Measurements from ENCODE around the gene ZBTB22. TPM values are rescaled to one million over a fixed set of nuclear protein-coding genes. Genes with fewer than 3 reads are reported as not detected.

The ZBTB22 gene
- total RNA-seq, 6 experiments from 2014 or later, result 15.2 to 19.9 (median 17.0) TPM

DNA sequence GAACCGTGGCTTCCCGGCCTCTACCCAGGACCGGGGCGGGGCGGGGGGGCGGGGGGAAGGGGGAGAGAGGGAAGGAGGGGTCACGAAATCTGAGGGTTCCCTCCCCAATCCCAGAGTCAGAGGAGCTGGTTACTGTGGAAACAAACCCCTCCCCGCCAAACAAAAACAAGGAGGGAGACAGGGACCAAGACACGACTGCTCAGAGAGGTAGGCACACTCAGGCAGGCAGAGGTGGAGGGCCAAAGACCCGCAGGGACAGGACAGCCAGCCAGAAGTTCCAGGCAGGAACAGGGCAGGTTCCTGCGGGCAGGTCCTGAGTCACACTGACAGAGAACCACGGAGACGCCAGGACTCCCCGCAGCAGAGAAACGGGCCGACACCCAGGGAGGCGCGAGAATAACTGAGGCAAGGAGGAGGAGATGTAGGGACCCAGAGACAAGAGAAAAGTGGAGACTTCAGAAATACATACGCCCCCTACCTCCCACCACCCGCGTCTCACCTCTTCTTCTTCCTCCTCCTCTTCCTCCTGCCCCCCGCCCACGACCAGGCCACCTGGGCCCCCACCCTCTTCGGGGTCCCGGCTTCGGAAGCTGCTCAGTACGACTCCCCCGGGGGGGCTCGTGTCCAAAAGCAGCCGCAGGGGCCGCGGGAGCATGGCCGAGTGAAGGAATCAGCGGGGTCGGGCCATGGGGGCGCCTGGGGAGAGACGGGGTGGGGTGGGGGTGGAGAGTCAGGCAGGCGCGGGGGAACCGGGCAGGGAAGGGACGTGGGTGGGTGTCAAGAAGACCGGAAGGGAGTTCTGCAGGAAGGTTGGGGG is 19.4 kb downstream of the ZBTB22 start:
- TF ChIP-seq, protein P1, sequence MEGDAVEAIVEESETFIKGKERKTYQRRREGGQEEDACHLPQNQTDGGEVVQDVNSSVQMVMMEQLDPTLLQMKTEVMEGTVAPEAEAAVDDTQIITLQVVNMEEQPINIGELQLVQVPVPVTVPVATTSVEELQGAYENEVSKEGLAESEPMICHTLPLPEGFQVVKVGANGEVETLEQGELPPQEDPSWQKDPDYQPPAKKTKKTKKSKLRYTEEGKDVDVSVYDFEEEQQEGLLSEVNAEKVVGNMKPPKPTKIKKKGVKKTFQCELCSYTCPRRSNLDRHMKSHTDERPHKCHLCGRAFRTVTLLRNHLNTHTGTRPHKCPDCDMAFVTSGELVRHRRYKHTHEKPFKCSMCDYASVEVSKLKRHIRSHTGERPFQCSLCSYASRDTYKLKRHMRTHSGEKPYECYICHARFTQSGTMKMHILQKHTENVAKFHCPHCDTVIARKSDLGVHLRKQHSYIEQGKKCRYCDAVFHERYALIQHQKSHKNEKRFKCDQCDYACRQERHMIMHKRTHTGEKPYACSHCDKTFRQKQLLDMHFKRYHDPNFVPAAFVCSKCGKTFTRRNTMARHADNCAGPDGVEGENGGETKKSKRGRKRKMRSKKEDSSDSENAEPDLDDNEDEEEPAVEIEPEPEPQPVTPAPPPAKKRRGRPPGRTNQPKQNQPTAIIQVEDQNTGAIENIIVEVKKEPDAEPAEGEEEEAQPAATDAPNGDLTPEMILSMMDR (IDR thresholded peaks at IDR 0.05), result peak; percentile 41
- H3K27ac Mint-ChIP-seq, result peak overlapping the region; percentile 99
- peaks cover 17% of the 10 kb centered on the region for H3K27me3 Mint-ChIP-seq (ENCODE audit: insufficient read depth)
- peak; percentile 91 for DNase-seq
- H3K9me3 Mint-ChIP-seq, result peaks cover 4% of the 10 kb centered on the region
- peaks cover 13% of the 10 kb centered on the region; the same call in 1 of the 2 replicates for H3K36me3 Mint-ChIP-seq (ENCODE audit: low read depth)
- H3K4me1 Mint-ChIP-seq (ENCODE audit: low read depth), result peaks cover 31% of the 10 kb centered on the region
- H3K4me3 Mint-ChIP-seq, result peak overlapping the region; percentile 99

DNA sequence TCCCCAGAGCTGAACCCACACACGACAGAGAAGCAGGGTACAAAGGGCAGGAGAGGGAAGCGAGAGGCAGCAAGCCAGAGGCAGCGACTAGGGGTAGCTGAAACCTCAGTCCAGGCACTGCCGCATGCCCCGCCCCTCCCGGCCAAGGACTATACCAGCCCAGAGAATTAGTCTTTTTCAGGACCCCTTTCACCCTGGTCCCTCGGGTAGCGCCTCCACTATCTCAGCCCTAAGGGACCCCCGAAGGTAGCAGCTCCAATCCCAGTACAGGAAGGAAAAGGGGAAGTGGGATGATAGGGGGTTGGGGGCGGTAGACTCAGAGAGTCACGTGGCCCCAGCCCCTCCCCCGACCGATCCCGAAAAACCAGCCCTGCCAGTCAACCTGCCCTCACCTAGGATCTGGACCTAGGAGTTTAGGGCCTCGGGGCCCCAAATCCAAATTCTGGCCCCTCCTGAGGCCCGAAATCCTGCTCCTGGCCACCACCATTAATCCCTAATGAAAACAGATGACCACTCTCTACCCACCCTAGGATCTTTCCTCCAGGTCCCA is 20.1 kb downstream of the ZBTB22 start:
- H3K9me3 Mint-ChIP-seq, result peaks cover 4% of the 10 kb centered on the region
- peaks cover 17% of the 10 kb centered on the region for H3K27me3 Mint-ChIP-seq (ENCODE audit: insufficient read depth)
- peaks cover 13% of the 10 kb centered on the region; the same call in 1 of the 2 replicates for H3K36me3 Mint-ChIP-seq (ENCODE audit: low read depth)
- peaks cover 31% of the 10 kb centered on the region for H3K4me1 Mint-ChIP-seq (ENCODE audit: low read depth)
- DNase-seq, result no peak
- H3K4me3 Mint-ChIP-seq, result peak overlapping the region; percentile 99
- TF ChIP-seq, protein P1 (IDR thresholded peaks at IDR 0.05), result no peak
- H3K27ac Mint-ChIP-seq, result peak overlapping the region; percentile 99

DNA sequence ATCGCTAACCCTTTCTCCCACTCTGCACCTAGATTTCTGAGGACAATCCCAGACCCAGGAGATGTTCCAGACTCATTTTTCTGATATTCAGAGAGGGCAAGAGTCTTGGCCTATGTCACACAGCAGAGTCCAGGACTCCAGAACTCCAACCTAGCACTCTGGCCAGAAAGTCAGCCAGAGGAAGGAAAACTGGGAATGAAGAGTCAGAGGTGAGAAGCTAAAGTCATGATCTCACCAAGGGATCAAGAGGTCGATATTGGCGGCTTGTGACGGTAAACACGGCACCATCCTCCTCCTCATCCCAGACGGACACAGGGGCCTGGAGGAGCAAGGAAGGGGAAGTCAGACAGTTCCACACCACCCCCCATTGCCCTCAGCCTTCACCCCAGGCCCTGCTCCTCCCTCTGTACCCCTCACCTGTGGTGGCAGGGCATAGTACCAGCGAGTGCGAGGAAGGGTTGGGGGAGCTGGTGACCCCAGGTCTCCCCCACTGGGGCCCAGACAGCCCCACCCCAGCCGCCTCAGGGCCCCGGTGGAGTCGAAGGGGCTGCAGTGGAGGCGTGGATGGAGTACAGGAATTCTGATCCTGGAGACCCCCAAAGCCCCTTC is 20.6 kb downstream of the ZBTB22 start:
- Mint-ChIP-seq H3K36me3 (ENCODE audit: low read depth) (peaks cover 13% of the 10 kb centered on the region; the same call in 1 of the 2 replicates), H3K9me3 (peaks cover 4% of the 10 kb centered on the region), H3K27me3 (ENCODE audit: insufficient read depth) (peaks cover 17% of the 10 kb centered on the region), H3K4me3 (peak overlapping the region; percentile 99), H3K27ac (peak overlapping the region; percentile 99), H3K4me1 (ENCODE audit: low read depth) (peaks cover 31% of the 10 kb centered on the region)
- TF ChIP-seq, protein P1 (IDR thresholded peaks at IDR 0.05), result no peak
- no peak for DNase-seq

DNA sequence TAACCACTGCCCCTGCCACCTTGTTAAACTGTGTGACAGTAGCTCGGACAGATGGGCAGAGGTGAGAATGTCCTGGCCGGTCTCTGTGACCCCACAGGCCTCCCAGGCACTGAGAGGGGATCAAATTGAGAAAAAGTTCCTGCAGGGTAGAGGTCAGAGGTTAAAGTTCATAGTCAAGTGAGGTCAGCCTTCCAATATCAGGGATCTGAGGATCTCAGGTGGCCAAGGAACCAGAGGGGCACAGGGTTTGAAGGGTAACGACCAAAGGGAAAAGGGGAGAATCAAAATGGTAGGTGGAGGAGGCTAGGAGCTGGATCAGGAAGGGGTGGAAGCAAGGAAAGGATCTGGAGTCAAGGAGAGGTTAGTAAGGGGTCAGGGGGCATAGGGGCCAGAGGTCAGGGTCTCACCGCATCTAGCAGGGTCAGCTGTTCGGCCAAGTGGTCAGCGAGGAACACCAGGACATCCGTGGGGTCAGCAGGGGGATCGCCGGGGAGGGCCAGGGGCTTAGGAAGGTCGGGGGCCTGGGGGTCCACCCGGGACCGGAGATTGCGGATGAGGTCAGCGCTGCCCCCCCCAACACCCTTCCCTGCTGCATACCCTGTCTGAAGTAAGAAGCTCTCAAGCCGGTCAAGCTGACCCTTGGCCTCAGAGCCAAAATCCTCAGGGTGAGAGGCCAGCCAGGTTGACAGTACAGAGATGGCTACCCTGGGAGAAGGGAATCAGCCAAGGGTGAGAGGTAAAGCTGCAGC is 21.7 kb downstream of the ZBTB22 start:
- TF ChIP-seq, protein P1 (IDR thresholded peaks at IDR 0.05), result no peak
- Mint-ChIP-seq H3K36me3 (ENCODE audit: low read depth) (peaks cover 19% of the 10 kb centered on the region; the same call in 1 of the 2 replicates), H3K4me1 (ENCODE audit: low read depth) (peaks cover 33% of the 10 kb centered on the region), H3K4me3 (no peak overlapping the region), H3K27ac (no peak overlapping the region; the same call in 1 of the 2 replicates), H3K9me3 (peaks cover 4% of the 10 kb centered on the region), H3K27me3 (ENCODE audit: insufficient read depth) (peaks cover 17% of the 10 kb centered on the region)
- no peak for DNase-seq
